ENCODE measurements around the gene TXNRD1. TPM values are rescaled to one million over a fixed set of nuclear protein-coding genes. Genes with fewer than 3 reads are reported as not detected.
A peak's percentile ranks its signal among the peaks of the same experiment; 100 is the strongest.

The TXNRD1 gene
- total RNA-seq, 6 experiments from 2014 or later, result 40.3 to 153 (median 74.5) TPM

- Histone ChIP-seq H3K4me1 (peaks cover 0 to 26% (median 10%) of the 10 kb centered on the region in 4 donors), H3K36me3 (peaks cover 0 to 11% (median 4%) of the 10 kb centered on the region in 4 donors), H3K9me3 (no peaks in the 10 kb centered on the region), H3K4me3 (peak overlapping the region; percentile 64 to 90 (median 68)), H3K27ac (peak overlapping the region; percentile 91 to 93 (median 93)), H3K27me3 (no peaks in the 10 kb centered on the region)
- ATAC-seq (peak; percentile 81 to 89 (median 84)), DNase-seq (peak; percentile 90 to 95 (median 93))
- WGBS (ENCODE audit: insufficient coverage, low coverage, low lambda C conversion rate, missing lambda C conversion rate), result 0% methylated on average over 23 of the region's 40 CpGs
- intact Hi-C loops (cut with DNase I), result no loop called here
- TF ChIP-seq POLR2A (IDR thresholded peaks at IDR 0.05) (peak; percentile 84), CTCF (IDR thresholded peaks at IDR 0.05) (peak in 1 of 4 donors; percentile 9)
These were observed 71.2 kb downstream of the TXNRD1 start for GRCh38 chr12:104286516-104287482.

- intact Hi-C loops (cut with DNase I), result no loop called here
- DNase-seq (peak; percentile 91 to 93 (median 92)), ATAC-seq (peak; percentile 80 to 89 (median 83))
- H3K9me3 ChIP-seq, result no peaks in the 10 kb centered on the region
- 0% methylated on average over 20 of the region's 41 CpGs for WGBS (ENCODE audit: insufficient coverage, low coverage, low lambda C conversion rate, missing lambda C conversion rate)
- H3K27me3 ChIP-seq, result no peaks in the 10 kb centered on the region
- peak overlapping the region; percentile 64 to 90 (median 68) for H3K4me3 ChIP-seq
- H3K4me1 ChIP-seq, result peaks cover 0 to 26% (median 10%) of the 10 kb centered on the region in 4 donors
- peaks cover 0 to 31% (median 10%) of the 10 kb centered on the region in 4 donors for H3K36me3 ChIP-seq
- H3K27ac ChIP-seq, result peak overlapping the region; percentile 91 to 93 (median 93)
- peak; percentile 93 for TF ChIP-seq POLR2A (IDR thresholded peaks at IDR 0.05)
- no peak for TF ChIP-seq CTCF (IDR thresholded peaks at IDR 0.05)
These were observed 73.2 kb downstream of the TXNRD1 start for GRCh38 chr12:104288635-104289274.

GRCh38 chr12:104290320-104290719, 74.7 kb downstream of the TXNRD1 start:
- WGBS (ENCODE audit: insufficient coverage, low coverage, low lambda C conversion rate, missing lambda C conversion rate), result 95% methylated on average over 7 of the region's 8 CpGs
- H3K9me3 ChIP-seq, result no peaks in the 10 kb centered on the region
- H3K27ac ChIP-seq, result no peak overlapping the region
- TF ChIP-seq CTCF (IDR thresholded peaks at IDR 0.05) (no peak), POLR2A (IDR thresholded peaks at IDR 0.05) (no peak)
- no peak overlapping the region for H3K4me3 ChIP-seq
- no peaks in the 10 kb centered on the region for H3K27me3 ChIP-seq
- peaks cover 0 to 39% (median 16%) of the 10 kb centered on the region in 4 donors for H3K36me3 ChIP-seq
- DNase-seq (no peak), ATAC-seq (no peak)
- intact Hi-C loops (cut with DNase I), result no loop called here
- H3K4me1 ChIP-seq, result peaks cover 0 to 38% (median 13%) of the 10 kb centered on the region in 4 donors

GRCh38 chr12:104290855-104291254, 75.3 kb downstream of the TXNRD1 start:
- Histone ChIP-seq H3K4me1 (peaks cover 0 to 37% (median 12%) of the 10 kb centered on the region in 4 donors), H3K27me3 (no peaks in the 10 kb centered on the region), H3K9me3 (no peaks in the 10 kb centered on the region), H3K36me3 (peaks cover 0 to 39% (median 17%) of the 10 kb centered on the region in 4 donors), H3K4me3 (no peak overlapping the region), H3K27ac (no peak overlapping the region)
- DNase-seq (no peak), ATAC-seq (no peak)
- TF ChIP-seq POLR2A (IDR thresholded peaks at IDR 0.05) (no peak), CTCF (IDR thresholded peaks at IDR 0.05) (no peak)
- intact Hi-C loops (cut with DNase I), result no loop called here
- 98% methylated on average over 4 of the region's 5 CpGs for WGBS (ENCODE audit: insufficient coverage, low coverage, low lambda C conversion rate, missing lambda C conversion rate)

All from right lobe of liver (tissue), 6 donors.